ENCODE results near the gene DMXL1.

DMXL1 gene

DNA sequence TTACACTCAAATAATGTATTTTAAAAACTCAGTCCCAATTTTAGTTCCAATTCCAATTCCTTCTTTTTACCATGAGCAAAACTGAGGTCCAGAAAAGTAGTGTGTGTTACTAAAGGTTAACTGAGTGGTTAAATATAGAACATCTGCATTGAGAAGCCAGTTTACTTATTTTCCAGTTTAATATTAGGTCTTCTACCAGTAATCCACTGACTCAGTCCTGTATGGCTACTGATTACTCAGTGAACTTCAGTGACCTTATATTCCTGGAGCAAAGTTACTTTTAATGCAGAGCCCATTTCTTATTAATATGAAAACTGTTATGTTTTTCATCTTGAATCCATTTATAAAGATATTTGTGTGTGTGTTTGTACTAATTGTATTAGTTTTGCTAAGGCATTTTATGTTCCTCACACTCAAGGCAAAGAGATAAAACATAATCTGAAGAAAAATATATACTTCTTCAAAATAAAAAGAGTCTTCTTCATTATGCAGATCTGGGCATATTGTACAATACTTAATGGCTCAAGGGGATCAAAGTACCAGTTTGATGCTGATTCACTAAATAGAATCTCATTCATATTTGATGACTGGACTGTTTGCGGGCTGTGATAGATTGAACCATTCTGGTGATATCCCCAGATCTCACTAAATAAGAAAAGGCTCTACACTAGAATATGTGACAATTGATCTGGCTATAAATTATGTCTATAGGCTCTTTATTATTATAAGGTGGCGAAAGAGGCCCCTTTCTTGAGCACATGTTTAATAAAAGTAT lies 60.8 kb downstream of the DMXL1 start:
- TF ChIP-seq TAF1 (IDR thresholded peaks at IDR 0.05; ENCODE audit: low read depth) (no peak), TCF12 (IDR thresholded peaks at IDR 0.05; ENCODE audit: low read depth) (no peak), USF1 (IDR thresholded peaks at IDR 0.05) (no peak), TEAD4 (IDR thresholded peaks at IDR 0.05) (no peak), NFIC (IDR thresholded peaks at IDR 0.05) (no peak), EGR1 (IDR thresholded peaks at IDR 0.05) (no peak), YY1 (IDR thresholded peaks at IDR 0.05; ENCODE audit: low read depth) (no peak), ZBTB7A (IDR thresholded peaks at IDR 0.05; ENCODE audit: low read depth) (no peak), CREB1 (IDR thresholded peaks at IDR 0.05; ENCODE audit: low read depth) (no peak), CEBPB (IDR thresholded peaks at IDR 0.05) (no peak)
- TF ChIP-seq, protein P1, sequence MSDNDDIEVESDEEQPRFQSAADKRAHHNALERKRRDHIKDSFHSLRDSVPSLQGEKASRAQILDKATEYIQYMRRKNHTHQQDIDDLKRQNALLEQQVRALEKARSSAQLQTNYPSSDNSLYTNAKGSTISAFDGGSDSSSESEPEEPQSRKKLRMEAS (IDR thresholded peaks at IDR 0.05): no peak

DNA sequence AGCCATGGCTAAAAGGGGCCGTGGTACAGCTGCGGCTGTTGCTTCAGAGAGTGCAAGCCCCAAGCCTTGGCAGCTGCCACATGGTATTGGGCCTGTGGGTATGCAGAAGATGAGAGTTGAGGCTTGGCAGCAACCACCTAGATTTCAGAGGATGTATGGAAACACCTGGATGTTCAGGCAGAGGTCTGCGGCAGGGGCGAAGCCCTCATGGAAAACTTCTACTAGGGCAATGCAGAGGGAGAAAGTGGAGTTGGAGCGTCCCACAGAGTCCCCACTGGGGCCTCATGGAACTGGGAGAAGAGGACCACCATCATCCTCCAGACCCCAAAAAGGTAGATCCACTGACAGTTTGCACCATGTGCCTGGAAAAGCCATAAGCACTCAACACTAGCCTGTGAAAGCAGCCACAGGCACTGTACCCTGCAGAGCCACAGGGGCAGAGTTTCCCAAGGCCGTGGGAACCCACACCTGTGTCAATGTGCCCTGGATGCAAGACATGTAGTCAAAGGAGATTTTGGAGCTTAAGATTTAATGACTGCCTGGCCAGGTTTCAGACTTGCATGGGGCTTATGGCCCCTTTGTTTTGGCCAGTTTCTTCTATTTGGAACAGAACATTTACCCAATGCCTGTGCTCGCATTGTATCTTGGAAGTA lies 65.9 kb downstream of the DMXL1 start:
- TF ChIP-seq RAD21 (IDR thresholded peaks at IDR 0.05; ENCODE audit: low read depth) (no peak), USF1 (IDR thresholded peaks at IDR 0.05) (no peak), NFIC (IDR thresholded peaks at IDR 0.05) (no peak), TEAD4 (IDR thresholded peaks at IDR 0.05) (no peak), YY1 (IDR thresholded peaks at IDR 0.05; ENCODE audit: low read depth) (no peak), CREB1 (IDR thresholded peaks at IDR 0.05; ENCODE audit: low read depth) (no peak), EGR1 (IDR thresholded peaks at IDR 0.05) (no peak), FOXM1 (IDR thresholded peaks at IDR 0.05; ENCODE audit: borderline replicate concordance, low read depth) (no peak), TAF1 (IDR thresholded peaks at IDR 0.05; ENCODE audit: low read depth) (no peak), CEBPB (IDR thresholded peaks at IDR 0.05) (no peak), ZBTB7A (IDR thresholded peaks at IDR 0.05; ENCODE audit: low read depth) (no peak), TCF12 (IDR thresholded peaks at IDR 0.05; ENCODE audit: low read depth) (no peak), EP300 (IDR thresholded peaks at IDR 0.05; ENCODE audit: borderline replicate concordance) (no peak)
- TF ChIP-seq, protein P1 (IDR thresholded peaks at IDR 0.05): no peak
- TF ChIP-seq, protein P2, sequence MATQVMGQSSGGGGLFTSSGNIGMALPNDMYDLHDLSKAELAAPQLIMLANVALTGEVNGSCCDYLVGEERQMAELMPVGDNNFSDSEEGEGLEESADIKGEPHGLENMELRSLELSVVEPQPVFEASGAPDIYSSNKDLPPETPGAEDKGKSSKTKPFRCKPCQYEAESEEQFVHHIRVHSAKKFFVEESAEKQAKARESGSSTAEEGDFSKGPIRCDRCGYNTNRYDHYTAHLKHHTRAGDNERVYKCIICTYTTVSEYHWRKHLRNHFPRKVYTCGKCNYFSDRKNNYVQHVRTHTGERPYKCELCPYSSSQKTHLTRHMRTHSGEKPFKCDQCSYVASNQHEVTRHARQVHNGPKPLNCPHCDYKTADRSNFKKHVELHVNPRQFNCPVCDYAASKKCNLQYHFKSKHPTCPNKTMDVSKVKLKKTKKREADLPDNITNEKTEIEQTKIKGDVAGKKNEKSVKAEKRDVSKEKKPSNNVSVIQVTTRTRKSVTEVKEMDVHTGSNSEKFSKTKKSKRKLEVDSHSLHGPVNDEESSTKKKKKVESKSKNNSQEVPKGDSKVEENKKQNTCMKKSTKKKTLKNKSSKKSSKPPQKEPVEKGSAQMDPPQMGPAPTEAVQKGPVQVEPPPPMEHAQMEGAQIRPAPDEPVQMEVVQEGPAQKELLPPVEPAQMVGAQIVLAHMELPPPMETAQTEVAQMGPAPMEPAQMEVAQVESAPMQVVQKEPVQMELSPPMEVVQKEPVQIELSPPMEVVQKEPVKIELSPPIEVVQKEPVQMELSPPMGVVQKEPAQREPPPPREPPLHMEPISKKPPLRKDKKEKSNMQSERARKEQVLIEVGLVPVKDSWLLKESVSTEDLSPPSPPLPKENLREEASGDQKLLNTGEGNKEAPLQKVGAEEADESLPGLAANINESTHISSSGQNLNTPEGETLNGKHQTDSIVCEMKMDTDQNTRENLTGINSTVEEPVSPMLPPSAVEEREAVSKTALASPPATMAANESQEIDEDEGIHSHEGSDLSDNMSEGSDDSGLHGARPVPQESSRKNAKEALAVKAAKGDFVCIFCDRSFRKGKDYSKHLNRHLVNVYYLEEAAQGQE (IDR thresholded peaks at IDR 0.05; ENCODE audit: low read depth): no peak

- TF ChIP-seq, protein P2 (IDR thresholded peaks at IDR 0.05; ENCODE audit: low read depth): no peak
- TF ChIP-seq EGR1 (IDR thresholded peaks at IDR 0.05) (no peak), TEAD4 (IDR thresholded peaks at IDR 0.05) (no peak)
Measured at GRCh38 chr5:119153629-119154028, 82.7 kb downstream of the DMXL1 start.

- TF ChIP-seq TAF1 (IDR thresholded peaks at IDR 0.05; ENCODE audit: low read depth) (no peak), TEAD4 (IDR thresholded peaks at IDR 0.05) (no peak), EGR1 (IDR thresholded peaks at IDR 0.05) (no peak), RAD21 (IDR thresholded peaks at IDR 0.05; ENCODE audit: low read depth) (no peak), NFIC (IDR thresholded peaks at IDR 0.05) (no peak), EP300 (IDR thresholded peaks at IDR 0.05; ENCODE audit: borderline replicate concordance) (no peak), ZBTB7A (IDR thresholded peaks at IDR 0.05; ENCODE audit: low read depth) (no peak), CEBPB (IDR thresholded peaks at IDR 0.05) (no peak), FOXM1 (IDR thresholded peaks at IDR 0.05; ENCODE audit: borderline replicate concordance, low read depth) (no peak), YY1 (IDR thresholded peaks at IDR 0.05; ENCODE audit: low read depth) (no peak), TCF12 (IDR thresholded peaks at IDR 0.05; ENCODE audit: low read depth) (no peak), USF1 (IDR thresholded peaks at IDR 0.05) (no peak), CREB1 (IDR thresholded peaks at IDR 0.05; ENCODE audit: low read depth) (no peak)
- TF ChIP-seq, protein P2 (IDR thresholded peaks at IDR 0.05; ENCODE audit: low read depth): no peak
- TF ChIP-seq, protein P1 (IDR thresholded peaks at IDR 0.05): no peak
Measured at GRCh38 chr5:119158144-119158543, 87.3 kb downstream of the DMXL1 start.

All from Ishikawa (cell line).